ENCODE results near the gene ZNF219. TPM values are rescaled to one million over a fixed set of nuclear protein-coding genes. Genes with fewer than 3 reads are reported as not detected.

The ZNF219 gene
- total and polyA plus RNA-seq, 10 of the 15 experiments (the other 5 are each of a cell fraction or from before 2014, with no cell fraction given): 0.16 to 6.4 (median 1.9) TPM

DNA sequence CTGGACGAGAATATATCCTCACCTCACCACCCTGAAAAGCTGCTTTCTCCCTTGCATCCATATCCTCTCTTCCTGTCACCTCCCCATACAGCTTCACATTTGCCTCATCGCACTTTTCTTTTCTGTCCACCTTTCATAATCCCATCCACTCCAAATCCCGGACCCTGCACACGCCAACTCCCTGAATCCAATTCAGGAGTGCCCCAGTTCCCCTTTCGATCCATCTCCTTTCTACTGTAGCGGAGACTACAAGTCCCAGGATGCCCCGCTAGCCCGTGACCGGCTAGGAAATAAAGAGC is 4.9 kb upstream of the ZNF219 start (continued):
- TF ChIP-seq NR2C1 (IDR thresholded peaks at IDR 0.05): 0 out of 2 replicates have a peak, but pooled peaks have one; percentile 54
- TF ChIP-seq, protein P1, sequence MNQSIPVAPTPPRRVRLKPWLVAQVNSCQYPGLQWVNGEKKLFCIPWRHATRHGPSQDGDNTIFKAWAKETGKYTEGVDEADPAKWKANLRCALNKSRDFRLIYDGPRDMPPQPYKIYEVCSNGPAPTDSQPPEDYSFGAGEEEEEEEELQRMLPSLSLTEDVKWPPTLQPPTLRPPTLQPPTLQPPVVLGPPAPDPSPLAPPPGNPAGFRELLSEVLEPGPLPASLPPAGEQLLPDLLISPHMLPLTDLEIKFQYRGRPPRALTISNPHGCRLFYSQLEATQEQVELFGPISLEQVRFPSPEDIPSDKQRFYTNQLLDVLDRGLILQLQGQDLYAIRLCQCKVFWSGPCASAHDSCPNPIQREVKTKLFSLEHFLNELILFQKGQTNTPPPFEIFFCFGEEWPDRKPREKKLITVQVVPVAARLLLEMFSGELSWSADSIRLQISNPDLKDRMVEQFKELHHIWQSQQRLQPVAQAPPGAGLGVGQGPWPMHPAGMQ (IDR thresholded peaks at IDR 0.05; ENCODE audit: borderline replicate concordance): no peak
- peak; percentile 86 for TF ChIP-seq SIX5 (IDR thresholded peaks at IDR 0.05; ENCODE audit: low read depth, low read length, severe bottlenecking)
- no peak for TF ChIP-seq FOXM1 (IDR thresholded peaks at IDR 0.05; ENCODE audit: low read depth, low read length)
- TF ChIP-seq, protein P2, sequence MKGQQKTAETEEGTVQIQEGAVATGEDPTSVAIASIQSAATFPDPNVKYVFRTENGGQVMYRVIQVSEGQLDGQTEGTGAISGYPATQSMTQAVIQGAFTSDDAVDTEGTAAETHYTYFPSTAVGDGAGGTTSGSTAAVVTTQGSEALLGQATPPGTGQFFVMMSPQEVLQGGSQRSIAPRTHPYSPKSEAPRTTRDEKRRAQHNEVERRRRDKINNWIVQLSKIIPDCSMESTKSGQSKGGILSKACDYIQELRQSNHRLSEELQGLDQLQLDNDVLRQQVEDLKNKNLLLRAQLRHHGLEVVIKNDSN (IDR thresholded peaks at IDR 0.05; ENCODE audit: borderline replicate concordance, extremely low read length, insufficient read depth, low read depth, low read length): peak; percentile 58
- TF ChIP-seq, protein P3, sequence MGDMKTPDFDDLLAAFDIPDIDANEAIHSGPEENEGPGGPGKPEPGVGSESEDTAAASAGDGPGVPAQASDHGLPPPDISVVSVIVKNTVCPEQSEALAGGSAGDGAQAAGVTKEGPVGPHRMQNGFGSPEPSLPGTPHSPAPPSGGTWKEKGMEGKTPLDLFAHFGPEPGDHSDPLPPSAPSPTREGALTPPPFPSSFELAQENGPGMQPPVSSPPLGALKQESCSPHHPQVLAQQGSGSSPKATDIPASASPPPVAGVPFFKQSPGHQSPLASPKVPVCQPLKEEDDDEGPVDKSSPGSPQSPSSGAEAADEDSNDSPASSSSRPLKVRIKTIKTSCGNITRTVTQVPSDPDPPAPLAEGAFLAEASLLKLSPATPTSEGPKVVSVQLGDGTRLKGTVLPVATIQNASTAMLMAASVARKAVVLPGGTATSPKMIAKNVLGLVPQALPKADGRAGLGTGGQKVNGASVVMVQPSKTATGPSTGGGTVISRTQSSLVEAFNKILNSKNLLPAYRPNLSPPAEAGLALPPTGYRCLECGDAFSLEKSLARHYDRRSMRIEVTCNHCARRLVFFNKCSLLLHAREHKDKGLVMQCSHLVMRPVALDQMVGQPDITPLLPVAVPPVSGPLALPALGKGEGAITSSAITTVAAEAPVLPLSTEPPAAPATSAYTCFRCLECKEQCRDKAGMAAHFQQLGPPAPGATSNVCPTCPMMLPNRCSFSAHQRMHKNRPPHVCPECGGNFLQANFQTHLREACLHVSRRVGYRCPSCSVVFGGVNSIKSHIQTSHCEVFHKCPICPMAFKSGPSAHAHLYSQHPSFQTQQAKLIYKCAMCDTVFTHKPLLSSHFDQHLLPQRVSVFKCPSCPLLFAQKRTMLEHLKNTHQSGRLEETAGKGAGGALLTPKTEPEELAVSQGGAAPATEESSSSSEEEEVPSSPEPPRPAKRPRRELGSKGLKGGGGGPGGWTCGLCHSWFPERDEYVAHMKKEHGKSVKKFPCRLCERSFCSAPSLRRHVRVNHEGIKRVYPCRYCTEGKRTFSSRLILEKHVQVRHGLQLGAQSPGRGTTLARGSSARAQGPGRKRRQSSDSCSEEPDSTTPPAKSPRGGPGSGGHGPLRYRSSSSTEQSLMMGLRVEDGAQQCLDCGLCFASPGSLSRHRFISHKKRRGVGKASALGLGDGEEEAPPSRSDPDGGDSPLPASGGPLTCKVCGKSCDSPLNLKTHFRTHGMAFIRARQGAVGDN (IDR thresholded peaks at IDR 0.05): no peak
- TF ChIP-seq, protein P4, sequence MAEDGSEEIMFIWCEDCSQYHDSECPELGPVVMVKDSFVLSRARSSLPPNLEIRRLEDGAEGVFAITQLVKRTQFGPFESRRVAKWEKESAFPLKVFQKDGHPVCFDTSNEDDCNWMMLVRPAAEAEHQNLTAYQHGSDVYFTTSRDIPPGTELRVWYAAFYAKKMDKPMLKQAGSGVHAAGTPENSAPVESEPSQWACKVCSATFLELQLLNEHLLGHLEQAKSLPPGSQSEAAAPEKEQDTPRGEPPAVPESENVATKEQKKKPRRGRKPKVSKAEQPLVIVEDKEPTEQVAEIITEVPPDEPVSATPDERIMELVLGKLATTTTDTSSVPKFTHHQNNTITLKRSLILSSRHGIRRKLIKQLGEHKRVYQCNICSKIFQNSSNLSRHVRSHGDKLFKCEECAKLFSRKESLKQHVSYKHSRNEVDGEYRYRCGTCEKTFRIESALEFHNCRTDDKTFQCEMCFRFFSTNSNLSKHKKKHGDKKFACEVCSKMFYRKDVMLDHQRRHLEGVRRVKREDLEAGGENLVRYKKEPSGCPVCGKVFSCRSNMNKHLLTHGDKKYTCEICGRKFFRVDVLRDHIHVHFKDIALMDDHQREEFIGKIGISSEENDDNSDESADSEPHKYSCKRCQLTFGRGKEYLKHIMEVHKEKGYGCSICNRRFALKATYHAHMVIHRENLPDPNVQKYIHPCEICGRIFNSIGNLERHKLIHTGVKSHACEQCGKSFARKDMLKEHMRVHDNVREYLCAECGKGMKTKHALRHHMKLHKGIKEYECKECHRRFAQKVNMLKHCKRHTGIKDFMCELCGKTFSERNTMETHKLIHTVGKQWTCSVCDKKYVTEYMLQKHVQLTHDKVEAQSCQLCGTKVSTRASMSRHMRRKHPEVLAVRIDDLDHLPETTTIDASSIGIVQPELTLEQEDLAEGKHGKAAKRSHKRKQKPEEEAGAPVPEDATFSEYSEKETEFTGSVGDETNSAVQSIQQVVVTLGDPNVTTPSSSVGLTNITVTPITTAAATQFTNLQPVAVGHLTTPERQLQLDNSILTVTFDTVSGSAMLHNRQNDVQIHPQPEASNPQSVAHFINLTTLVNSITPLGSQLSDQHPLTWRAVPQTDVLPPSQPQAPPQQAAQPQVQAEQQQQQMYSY (CRISPR knock-in tag; IDR thresholded peaks at IDR 0.05): no peak
- peak; percentile 94; the same call in 1 of the 2 replicates for TF ChIP-seq CREM (IDR thresholded peaks at IDR 0.05; ENCODE audit: low read depth)
- TF ChIP-seq FOXK2 (IDR thresholded peaks at IDR 0.05): no peak
- TF ChIP-seq SPI1 (IDR thresholded peaks at IDR 0.05; ENCODE audit: borderline replicate concordance, insufficient read depth, low read depth, low read length): peak; percentile 93
- peak; percentile 91 for TF ChIP-seq HCFC1 (IDR thresholded peaks at IDR 0.05; ENCODE audit: low read length)
- no peak for TF ChIP-seq SUPT20H (IDR thresholded peaks at IDR 0.05; ENCODE audit: borderline replicate concordance, control insufficient read depth, low read depth, low read length)
- TF ChIP-seq CHD2 (IDR thresholded peaks at IDR 0.05; ENCODE audit: borderline replicate concordance, low read depth, low read length): no peak
- TF ChIP-seq, protein P5, sequence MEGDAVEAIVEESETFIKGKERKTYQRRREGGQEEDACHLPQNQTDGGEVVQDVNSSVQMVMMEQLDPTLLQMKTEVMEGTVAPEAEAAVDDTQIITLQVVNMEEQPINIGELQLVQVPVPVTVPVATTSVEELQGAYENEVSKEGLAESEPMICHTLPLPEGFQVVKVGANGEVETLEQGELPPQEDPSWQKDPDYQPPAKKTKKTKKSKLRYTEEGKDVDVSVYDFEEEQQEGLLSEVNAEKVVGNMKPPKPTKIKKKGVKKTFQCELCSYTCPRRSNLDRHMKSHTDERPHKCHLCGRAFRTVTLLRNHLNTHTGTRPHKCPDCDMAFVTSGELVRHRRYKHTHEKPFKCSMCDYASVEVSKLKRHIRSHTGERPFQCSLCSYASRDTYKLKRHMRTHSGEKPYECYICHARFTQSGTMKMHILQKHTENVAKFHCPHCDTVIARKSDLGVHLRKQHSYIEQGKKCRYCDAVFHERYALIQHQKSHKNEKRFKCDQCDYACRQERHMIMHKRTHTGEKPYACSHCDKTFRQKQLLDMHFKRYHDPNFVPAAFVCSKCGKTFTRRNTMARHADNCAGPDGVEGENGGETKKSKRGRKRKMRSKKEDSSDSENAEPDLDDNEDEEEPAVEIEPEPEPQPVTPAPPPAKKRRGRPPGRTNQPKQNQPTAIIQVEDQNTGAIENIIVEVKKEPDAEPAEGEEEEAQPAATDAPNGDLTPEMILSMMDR (IDR thresholded peaks at IDR 0.05 in 2 of 3, conservative IDR thresholded peaks at IDR 0.05 in 1 of 3; ENCODE audit: control insufficient read depth in 2 of 3, extremely low read depth in 1 of 3, insufficient read depth in 1 of 3, low read depth in 3 of 3, low read length in 3 of 3): no peak
- TF ChIP-seq MEF2A (IDR thresholded peaks at IDR 0.05; ENCODE audit: insufficient read depth, low read depth, low read length): no peak
- 0 out of 2 replicates have a peak, but pooled peaks have one; percentile 28 for TF ChIP-seq NBN (IDR thresholded peaks at IDR 0.05)
- 0 out of 2 replicates have a peak, but pooled peaks have one; percentile 24 for TF ChIP-seq MYB (IDR thresholded peaks at IDR 0.05; ENCODE audit: borderline replicate concordance, low read depth, low read length)
- TF ChIP-seq IRF4 (IDR thresholded peaks at IDR 0.05; ENCODE audit: low read depth, low read length): 0 out of 2 replicates have a peak, but pooled peaks have one; percentile 8
